HUDEP-2 (cell line): ENCODE data around the gene PARP12.
A peak's percentile ranks its signal among the peaks of the same experiment; 100 is the strongest.

Experiments used
- DNase-seq, 76 experiments: peaks; one replicate each; lab custom pipeline; 2025; ENCODE audit not compliant: unreplicated experiment in 76 of 76; lab: John Stamatoyannopoulos, UW

Gene PARP12

GRCh38 chr7:140060788-140061606, 1.8 kb downstream of the PARP12 start:
- peak in 75 of 76 experiments; percentile 34 to 93 (median 82) for DNase-seq

DNA sequence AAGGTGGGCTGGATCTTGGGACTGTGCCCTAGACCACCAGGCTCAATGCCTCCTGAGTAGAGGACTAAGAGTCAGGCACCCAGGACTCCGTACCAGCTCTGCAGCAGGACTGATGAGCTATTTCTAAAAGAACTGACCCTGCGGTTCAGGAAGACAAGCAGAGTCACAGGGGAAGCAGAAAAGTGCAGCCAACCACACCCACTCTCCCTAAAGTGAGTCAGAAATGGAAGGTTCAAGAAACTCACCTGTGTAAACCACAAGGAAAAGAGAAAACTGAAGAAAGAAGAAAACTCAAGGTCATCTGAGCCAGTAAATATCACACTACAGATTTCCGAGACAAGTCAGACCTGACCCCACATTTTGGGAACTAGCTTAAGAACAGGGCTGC, 2.5 kb downstream of the PARP12 start:
- peak in 1 of 76 experiments; percentile 18 for DNase-seq

- peak in 75 of 76 experiments; percentile 59 to 97 (median 90) for DNase-seq
Observed at GRCh38 chr7:140059273-140060242, 3.2 kb downstream of the PARP12 start.

GRCh38 chr7:140058517-140058916, 4.2 kb downstream of the PARP12 start:
- no peak for DNase-seq

GRCh38 chr7:140057143-140057535, 5.6 kb downstream of the PARP12 start:
- no peak for DNase-seq

DNA sequence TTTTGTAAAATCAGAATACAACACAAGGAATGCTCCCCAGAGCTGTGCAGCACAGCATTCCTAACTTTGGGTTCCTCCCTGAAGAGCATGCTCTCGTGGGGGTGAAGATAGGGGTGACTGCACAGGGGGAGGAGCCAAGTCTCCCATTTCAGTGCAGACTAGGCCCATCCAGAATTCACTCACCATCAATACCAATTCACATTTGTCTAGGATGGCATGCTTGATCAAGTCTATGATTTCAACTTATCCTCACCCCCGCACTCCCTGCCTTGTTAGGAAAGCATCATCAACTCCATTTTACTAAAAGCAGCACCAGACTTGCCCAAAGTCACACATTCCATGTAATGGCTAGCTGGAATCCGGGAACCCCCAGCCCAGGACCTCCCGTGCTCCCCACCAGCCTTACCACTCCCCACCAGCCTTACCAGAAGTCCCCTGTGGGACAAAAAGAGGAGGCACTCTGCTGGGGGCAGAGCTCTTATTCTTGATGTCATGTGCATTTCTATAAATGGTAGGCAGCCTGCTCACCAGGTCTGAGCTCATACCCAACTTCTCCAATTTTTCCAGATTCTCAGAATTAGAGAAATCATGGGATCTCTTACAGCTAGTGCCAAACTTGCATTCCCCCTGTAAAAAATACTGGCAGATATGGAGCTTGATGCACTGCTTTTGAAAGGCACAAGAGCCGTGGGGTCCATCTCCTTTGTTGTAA, 6.2 kb downstream of the PARP12 start:
- no peak for DNase-seq

DNA sequence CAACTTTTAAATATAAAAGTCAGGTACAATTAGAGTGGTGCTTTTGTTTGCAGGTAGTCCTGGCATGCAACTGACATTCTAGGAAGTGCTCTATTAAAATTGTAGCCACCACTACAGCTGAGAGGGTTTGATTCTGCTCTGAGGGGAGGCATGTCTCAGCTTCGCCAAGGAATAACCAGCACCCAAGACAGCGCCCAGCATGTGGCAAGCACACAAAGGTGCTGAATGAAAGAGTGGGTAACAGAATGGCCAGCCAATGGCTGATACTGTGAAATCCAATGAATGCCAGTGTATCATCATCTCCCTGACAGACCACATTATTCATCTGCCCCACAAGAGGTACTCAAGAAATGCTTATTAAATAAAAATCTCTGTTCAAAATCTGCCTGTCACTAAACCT, 6.9 kb downstream of the PARP12 start:
- no peak for DNase-seq

DNA sequence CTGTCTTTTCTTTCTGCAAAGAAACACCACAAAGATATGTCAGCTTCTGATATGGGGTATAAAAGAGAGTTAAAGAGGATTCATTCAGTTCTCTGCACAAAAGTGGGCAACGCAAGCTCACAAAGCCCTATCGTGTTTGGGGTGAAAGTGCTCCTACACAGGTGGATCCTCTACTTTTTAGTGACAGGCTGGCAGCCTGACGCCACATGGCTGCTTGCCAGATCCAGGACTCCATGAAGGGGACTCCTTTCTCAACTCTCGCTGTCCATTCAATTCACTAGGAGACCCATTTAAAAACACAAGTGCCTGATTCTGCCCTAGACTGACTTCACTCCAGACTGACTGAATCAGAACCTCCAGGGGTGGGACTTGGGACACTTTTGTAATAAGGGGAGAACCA, 8.0 kb downstream of the PARP12 start:
- DNase-seq, result no peak

- DNase-seq, result peak in 1 of 76 experiments; percentile 3
Observed at GRCh38 chr7:140053812-140054539, 8.8 kb downstream of the PARP12 start.

DNA sequence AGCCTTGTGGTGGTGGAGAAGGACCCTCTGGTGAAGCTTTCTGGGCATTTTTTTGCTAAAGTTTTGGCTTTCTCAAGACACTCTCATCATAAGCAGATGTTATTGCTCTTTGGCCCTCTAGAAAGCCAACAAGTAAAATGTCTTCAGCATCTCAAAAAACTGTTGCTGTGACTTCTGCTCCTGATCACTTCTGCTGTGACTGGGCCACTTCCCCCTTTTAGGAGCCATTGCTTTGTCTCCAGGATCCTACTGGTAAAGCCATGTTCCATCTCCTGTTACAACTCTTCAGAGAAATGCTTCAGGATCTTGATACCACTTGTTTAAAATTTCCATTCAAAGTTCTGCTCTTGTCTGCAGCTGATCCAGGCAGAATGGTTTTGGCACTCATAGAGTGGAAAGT, 10.9 kb downstream of the PARP12 start:
- no peak for DNase-seq

- no peak for DNase-seq
Observed at GRCh38 chr7:140050100-140050499, 12.7 kb downstream of the PARP12 start.

GRCh38 chr7:140049339-140050024, 13.3 kb downstream of the PARP12 start:
- no peak for DNase-seq

- DNase-seq, result no peak
Observed at GRCh38 chr7:140048989-140049338, 13.8 kb downstream of the PARP12 start.

DNA sequence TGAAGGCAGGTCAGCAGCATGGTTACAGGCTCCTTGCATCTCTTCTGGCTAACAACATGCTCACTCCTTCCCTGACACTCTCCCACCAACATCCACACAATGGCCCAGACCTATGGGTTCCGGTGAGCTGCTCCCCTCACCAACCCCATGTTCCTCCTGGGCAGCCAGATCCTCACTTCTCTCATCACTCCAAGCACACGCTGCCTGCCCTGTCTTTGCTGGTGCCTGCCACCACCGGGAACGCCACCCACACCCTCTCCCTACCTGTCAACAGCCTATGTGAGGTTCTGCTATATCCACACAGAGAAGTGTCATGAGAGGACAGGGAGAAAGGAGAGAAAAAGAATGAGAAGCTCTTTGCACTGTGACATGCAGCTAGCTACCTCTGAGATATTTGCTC, 14.6 kb downstream of the PARP12 start:
- no peak for DNase-seq

GRCh38 chr7:140047197-140047596, 15.6 kb downstream of the PARP12 start:
- DNase-seq, result no peak

- no peak for DNase-seq
Observed at GRCh38 chr7:140045697-140046096, 17.1 kb downstream of the PARP12 start.

DNA sequence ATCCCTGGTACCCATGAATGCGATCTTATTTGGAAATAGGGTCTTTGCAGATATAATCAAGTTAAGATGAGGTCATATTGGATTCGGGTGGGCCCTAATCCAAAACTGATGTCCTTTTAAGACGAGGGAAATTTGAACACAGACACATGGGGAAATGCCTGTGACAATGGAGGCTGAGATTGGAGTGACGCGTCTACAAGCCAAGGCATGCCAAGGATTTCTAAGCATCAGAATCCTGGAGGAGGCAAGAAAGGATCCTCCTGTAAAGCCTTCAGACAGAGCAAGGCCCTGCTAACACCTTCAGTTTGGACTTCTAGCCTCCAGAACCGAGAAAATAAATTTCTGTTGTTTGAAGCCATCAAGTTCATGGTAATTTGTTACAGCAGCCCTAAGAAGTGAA, 18.5 kb downstream of the PARP12 start:
- no peak for DNase-seq

DNA sequence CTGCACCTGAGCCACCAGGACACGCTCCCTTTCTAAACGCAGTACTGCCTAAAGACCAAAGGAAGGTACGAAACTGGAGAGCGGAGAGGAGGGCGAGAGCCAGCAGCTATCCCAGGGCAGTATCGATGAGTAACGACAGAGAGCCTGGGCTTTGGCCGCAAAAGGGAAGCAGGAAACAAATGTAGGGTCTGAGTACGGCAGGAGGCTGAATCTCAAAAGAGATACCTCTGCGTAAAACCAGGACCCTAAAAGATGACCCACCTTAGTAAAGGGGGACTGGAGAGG, 20.4 kb downstream of the PARP12 start:
- DNase-seq, result no peak

DNA sequence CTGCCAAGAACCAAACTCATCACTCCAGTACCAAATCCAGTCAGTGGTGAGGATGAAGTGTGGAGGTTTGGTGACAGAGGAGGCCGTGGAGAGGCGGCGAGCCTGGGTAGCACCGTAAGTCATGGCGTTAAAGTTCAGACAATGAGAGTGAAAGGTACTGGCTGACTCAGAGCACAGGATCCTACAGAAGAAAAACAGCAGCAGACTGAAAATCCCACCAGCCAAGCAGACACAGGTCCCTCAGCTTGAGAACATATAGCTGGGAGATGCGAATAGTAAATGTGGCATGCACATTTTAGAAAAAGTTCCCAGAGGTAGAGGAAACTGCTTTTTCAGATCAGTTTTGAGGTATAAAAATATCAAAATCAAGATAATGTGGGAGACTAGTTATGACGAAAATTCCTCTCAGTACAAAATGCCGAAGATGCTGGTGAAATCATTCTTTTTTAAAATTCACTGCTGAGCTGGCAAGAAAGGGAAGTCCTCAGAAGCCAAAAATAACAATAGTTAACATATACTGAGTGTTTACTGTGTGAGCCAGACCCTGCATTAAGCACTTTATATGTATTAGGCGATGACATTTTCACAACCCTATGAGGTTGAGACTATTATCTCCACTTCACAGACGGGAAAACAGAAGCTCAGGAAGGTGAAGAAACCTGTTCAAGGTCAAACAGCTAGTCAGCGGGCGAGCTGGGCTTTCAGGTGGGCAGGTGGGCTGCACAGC, 20.9 kb downstream of the PARP12 start:
- no peak for DNase-seq
